SK-N-MC (cell line): ENCODE results near the gene PFKP.

ENCODE experiments used
- EZH2 ChIP-seq: fragments of 200-600 bp; sonication (generic); IDR thresholded peaks from one replicate; pipeline ENCODE4 v1.6.1; 2017; ENCODE audit warnings: antibody characterized with exemption
- FOXP2 ChIP-seq: optimal IDR thresholded peaks from 2 replicates; pipeline ENCODE3; 2011; ENCODE audit warnings: mild to moderate bottlenecking, moderate library complexity; ENCODE audit not compliant: insufficient read depth; ENCODE audit errors: extremely low read length, control extremely low read depth
- POLR2AphosphoS5 ChIP-seq: IDR thresholded peaks from 2 replicates; pipeline ENCODE4 v1.6.1; 2012; ENCODE audit warnings: mild to moderate bottlenecking, low read depth, low read length, borderline replicate concordance

GRCh38 chr10:3128379-3129130 is 61.2 kb downstream of the PFKP start:
- TF ChIP-seq EZH2 (no peak), POLR2AphosphoS5 (no peak), FOXP2 (no peak)
